ENCODE data around the gene COPS8. TPM values are rescaled to one million over a fixed set of nuclear protein-coding genes. Genes with fewer than 3 reads are reported as not detected.

The COPS8 gene
- total RNA-seq (2022; extraction: Qiagen RNA extraction; ENCODE audit: low read depth), result 79.7 to 103 TPM (median 84.7 TPM) in 5 replicates

GRCh38 chr2:237085248-237086221 is at the start of gene COPS8:
Gene COPS8 (plus strand): TSS chr2:237085889. CDS start chr2:237085965, 76 bp downstream.

Measured in A549 treated with DMSO at 1 μM for 4 hours (cell line).